Measurements from ENCODE around the gene ITFG1.

GRCh38 chr16:47213761-47214440 lies 247.0 kb downstream of the ITFG1 start:
- TF ChIP-seq YY1 (tag by site-specific recombination; IDR thresholded peaks at IDR 0.05) (no peak), ELK4 (IDR thresholded peaks at IDR 0.05; ENCODE audit: borderline replicate concordance, low read depth, low read length) (no peak), ZXDB (tag by site-specific recombination; IDR thresholded peaks at IDR 0.05) (no peak), ZNF530 (tag by site-specific recombination; IDR thresholded peaks at IDR 0.05; ENCODE audit: low read depth) (no peak), MEIS1 (CRISPR knock-in tag; IDR thresholded peaks at IDR 0.05; ENCODE audit: borderline replicate concordance) (no peak), ZBTB21 (tag by site-specific recombination; IDR thresholded peaks at IDR 0.05) (no peak), ZNF549 (tag by site-specific recombination; IDR thresholded peaks at IDR 0.05) (no peak)
- TF ChIP-seq, protein P1, sequence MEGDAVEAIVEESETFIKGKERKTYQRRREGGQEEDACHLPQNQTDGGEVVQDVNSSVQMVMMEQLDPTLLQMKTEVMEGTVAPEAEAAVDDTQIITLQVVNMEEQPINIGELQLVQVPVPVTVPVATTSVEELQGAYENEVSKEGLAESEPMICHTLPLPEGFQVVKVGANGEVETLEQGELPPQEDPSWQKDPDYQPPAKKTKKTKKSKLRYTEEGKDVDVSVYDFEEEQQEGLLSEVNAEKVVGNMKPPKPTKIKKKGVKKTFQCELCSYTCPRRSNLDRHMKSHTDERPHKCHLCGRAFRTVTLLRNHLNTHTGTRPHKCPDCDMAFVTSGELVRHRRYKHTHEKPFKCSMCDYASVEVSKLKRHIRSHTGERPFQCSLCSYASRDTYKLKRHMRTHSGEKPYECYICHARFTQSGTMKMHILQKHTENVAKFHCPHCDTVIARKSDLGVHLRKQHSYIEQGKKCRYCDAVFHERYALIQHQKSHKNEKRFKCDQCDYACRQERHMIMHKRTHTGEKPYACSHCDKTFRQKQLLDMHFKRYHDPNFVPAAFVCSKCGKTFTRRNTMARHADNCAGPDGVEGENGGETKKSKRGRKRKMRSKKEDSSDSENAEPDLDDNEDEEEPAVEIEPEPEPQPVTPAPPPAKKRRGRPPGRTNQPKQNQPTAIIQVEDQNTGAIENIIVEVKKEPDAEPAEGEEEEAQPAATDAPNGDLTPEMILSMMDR (tag by site-specific recombination; IDR thresholded peaks at IDR 0.05): no peak
- TF ChIP-seq, protein P2, sequence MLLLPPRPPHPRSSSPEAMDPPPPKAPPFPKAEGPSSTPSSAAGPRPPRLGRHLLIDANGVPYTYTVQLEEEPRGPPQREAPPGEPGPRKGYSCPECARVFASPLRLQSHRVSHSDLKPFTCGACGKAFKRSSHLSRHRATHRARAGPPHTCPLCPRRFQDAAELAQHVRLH (tag by site-specific recombination; IDR thresholded peaks at IDR 0.05): no peak
- TF ChIP-seq, protein P3, sequence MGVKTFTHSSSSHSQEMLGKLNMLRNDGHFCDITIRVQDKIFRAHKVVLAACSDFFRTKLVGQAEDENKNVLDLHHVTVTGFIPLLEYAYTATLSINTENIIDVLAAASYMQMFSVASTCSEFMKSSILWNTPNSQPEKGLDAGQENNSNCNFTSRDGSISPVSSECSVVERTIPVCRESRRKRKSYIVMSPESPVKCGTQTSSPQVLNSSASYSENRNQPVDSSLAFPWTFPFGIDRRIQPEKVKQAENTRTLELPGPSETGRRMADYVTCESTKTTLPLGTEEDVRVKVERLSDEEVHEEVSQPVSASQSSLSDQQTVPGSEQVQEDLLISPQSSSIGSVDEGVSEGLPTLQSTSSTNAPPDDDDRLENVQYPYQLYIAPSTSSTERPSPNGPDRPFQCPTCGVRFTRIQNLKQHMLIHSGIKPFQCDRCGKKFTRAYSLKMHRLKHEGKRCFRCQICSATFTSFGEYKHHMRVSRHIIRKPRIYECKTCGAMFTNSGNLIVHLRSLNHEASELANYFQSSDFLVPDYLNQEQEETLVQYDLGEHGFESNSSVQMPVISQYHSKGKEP (tag by site-specific recombination; IDR thresholded peaks at IDR 0.05): no peak
- TF ChIP-seq, protein P4, sequence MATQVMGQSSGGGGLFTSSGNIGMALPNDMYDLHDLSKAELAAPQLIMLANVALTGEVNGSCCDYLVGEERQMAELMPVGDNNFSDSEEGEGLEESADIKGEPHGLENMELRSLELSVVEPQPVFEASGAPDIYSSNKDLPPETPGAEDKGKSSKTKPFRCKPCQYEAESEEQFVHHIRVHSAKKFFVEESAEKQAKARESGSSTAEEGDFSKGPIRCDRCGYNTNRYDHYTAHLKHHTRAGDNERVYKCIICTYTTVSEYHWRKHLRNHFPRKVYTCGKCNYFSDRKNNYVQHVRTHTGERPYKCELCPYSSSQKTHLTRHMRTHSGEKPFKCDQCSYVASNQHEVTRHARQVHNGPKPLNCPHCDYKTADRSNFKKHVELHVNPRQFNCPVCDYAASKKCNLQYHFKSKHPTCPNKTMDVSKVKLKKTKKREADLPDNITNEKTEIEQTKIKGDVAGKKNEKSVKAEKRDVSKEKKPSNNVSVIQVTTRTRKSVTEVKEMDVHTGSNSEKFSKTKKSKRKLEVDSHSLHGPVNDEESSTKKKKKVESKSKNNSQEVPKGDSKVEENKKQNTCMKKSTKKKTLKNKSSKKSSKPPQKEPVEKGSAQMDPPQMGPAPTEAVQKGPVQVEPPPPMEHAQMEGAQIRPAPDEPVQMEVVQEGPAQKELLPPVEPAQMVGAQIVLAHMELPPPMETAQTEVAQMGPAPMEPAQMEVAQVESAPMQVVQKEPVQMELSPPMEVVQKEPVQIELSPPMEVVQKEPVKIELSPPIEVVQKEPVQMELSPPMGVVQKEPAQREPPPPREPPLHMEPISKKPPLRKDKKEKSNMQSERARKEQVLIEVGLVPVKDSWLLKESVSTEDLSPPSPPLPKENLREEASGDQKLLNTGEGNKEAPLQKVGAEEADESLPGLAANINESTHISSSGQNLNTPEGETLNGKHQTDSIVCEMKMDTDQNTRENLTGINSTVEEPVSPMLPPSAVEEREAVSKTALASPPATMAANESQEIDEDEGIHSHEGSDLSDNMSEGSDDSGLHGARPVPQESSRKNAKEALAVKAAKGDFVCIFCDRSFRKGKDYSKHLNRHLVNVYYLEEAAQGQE (tag by site-specific recombination; IDR thresholded peaks at IDR 0.05): no peak

Data from HEK293 (cell line).